Upper lobe of left lung (tissue), 6 donors: ENCODE measurements around the gene DXO. TPM values are rescaled to one million over a fixed set of nuclear protein-coding genes. Genes with fewer than 3 reads are reported as not detected.

Source experiments
- ATAC-seq, 2 donors: fragments of 200-7000 bp; cut with Tn5 transposase; one replicate each; pipeline ENCODE4 v1.9.1; 2022; ENCODE audit warnings: mild to moderate bottlenecking in 2 of 2, moderate library complexity in 2 of 2; ENCODE audit not compliant: low FRiP score in 2 of 2
- DNase-seq, 2 donors: peaks; one replicate each; pipeline ENCODE4 v3.0.0-alpha.2; 2019 to 2020
- H3K27ac ChIP-seq, 4 donors: fragments of 200-600 bp; sonication (generic); one replicate each; pipeline ENCODE4 v1.5.1; 2016 to 2019
- H3K27me3 ChIP-seq, 4 donors: fragments of 200-600 bp; sonication (generic); one replicate each; pipeline ENCODE4 v1.5.1; 2017 to 2019
- H3K36me3 ChIP-seq, 4 donors: fragments of 200-600 bp; sonication (generic); one replicate each; pipeline ENCODE4 v1.5.1; 2016 to 2019
- H3K4me1 ChIP-seq, 4 donors: fragments of 200-600 bp; sonication (generic); one replicate each; pipeline ENCODE4 v1.5.1; 2018 to 2019
- H3K4me3 ChIP-seq, 4 donors: fragments of 200-600 bp; sonication (generic); one replicate each; pipeline ENCODE4 v1.5.1; 2017 to 2019; ENCODE audit warnings: mild to moderate bottlenecking in 2 of 4, moderate library complexity in 1 of 4
- H3K9me3 ChIP-seq, 4 donors: fragments of 200-600 bp; sonication (generic); one replicate each; pipeline ENCODE4 v1.5.1; 2018 to 2019
- EP300 ChIP-seq, 4 donors: sonication (generic); formaldehyde crosslinking; IDR thresholded peaks; one replicate each; pipeline ENCODE4 v1.5.1; 2017; ENCODE audit warnings: antibody characterized with exemption in 4 of 4, control low read depth in 2 of 4
- POLR2A ChIP-seq, 4 donors: fragments of 450-650 bp; IDR thresholded peaks; one replicate each; pipeline ENCODE4 v1.5.1; 2016 to 2017; ENCODE audit warnings: antibody characterized with exemption in 4 of 4, mild to moderate bottlenecking in 2 of 4
- POLR2AphosphoS5 ChIP-seq, 2 donors: sonication (generic); formaldehyde crosslinking; IDR thresholded peaks; one replicate each; pipeline ENCODE4 v1.5.1; 2017; ENCODE audit warnings: antibody characterized with exemption in 2 of 2
- WGBS, 2 donors: methylation state at CpG; one replicate each; pipeline ENCODE4 v1.1.5; 2017 to 2018; 5-methylcytosine and 5-hydroxymethylcytosine counted together
- total RNA-seq, 6 donors: library from RNA; depleted of rRNA in 4 of 6; stranded (reverse); fragments of >200 nt in 4 of 6; gene quantifications; one replicate each; pipeline versions ENCODE4 v1.1.0 to v1.2.1, GENCODE V29; 2016 to 2021
- TF ChIP-seq, protein P1 (sequence below), 6 experiments: fragments of 450-650 bp in 4 of 6; fragments of 200-600 bp in 2 of 6; sonication (generic) in 2 of 6; IDR thresholded peaks; one replicate each; pipeline ENCODE4 v1.5.1; 2016 to 2019; ENCODE audit warnings: antibody characterized with exemption in 6 of 6
- donor health status: DM: no; HTN: no; CAD: no; lungs with moderate emphysema.
- donor health status: DM: no; HTN: yes; CAD: no; lungs with severe emphysema.

The DXO gene
- total RNA-seq, 6 donors from 2014 or later: 14.1 to 40.9 (median 19.3) TPM

DNA sequence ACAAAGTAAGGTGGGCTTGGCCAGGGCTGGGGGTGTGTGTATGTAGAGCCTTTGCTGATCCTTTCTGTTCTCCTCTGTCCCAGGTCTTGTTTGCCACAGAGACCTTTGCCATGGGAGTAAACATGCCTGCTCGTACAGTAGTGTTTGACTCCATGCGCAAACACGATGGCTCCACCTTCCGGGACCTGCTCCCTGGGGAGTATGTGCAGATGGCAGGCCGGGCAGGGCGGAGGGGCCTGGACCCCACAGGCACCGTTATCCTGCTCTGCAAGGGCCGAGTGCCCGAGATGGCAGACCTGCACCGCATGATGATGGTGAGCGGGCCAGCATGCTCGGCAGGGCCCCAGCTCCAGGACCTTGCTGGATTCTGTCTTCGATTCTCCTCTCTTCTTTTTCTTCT, 6.2 kb downstream of the DXO start:
- Histone ChIP-seq H3K27ac (no peak overlapping the region), H3K36me3 (peaks cover 56 to 100% (median 88%) of the 10 kb centered on the region in 4 donors), H3K27me3 (no peaks in the 10 kb centered on the region), H3K4me1 (peaks cover 3 to 14% (median 6%) of the 10 kb centered on the region in 4 donors), H3K9me3 (no peaks in the 10 kb centered on the region), H3K4me3 (no peak overlapping the region)
- TF ChIP-seq POLR2A (IDR thresholded peaks at IDR 0.05) (no peak), POLR2AphosphoS5 (IDR thresholded peaks at IDR 0.05) (no peak), EP300 (IDR thresholded peaks at IDR 0.05) (no peak)
- TF ChIP-seq, protein P1, sequence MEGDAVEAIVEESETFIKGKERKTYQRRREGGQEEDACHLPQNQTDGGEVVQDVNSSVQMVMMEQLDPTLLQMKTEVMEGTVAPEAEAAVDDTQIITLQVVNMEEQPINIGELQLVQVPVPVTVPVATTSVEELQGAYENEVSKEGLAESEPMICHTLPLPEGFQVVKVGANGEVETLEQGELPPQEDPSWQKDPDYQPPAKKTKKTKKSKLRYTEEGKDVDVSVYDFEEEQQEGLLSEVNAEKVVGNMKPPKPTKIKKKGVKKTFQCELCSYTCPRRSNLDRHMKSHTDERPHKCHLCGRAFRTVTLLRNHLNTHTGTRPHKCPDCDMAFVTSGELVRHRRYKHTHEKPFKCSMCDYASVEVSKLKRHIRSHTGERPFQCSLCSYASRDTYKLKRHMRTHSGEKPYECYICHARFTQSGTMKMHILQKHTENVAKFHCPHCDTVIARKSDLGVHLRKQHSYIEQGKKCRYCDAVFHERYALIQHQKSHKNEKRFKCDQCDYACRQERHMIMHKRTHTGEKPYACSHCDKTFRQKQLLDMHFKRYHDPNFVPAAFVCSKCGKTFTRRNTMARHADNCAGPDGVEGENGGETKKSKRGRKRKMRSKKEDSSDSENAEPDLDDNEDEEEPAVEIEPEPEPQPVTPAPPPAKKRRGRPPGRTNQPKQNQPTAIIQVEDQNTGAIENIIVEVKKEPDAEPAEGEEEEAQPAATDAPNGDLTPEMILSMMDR (IDR thresholded peaks at IDR 0.05): no peak
- ATAC-seq: no peak
- WGBS, 2 donors: 92 to 100% methylated on average over 3 to 13 of the region's 13 CpGs
- peak in 1 of 2 donors; percentile 75 for DNase-seq

DNA sequence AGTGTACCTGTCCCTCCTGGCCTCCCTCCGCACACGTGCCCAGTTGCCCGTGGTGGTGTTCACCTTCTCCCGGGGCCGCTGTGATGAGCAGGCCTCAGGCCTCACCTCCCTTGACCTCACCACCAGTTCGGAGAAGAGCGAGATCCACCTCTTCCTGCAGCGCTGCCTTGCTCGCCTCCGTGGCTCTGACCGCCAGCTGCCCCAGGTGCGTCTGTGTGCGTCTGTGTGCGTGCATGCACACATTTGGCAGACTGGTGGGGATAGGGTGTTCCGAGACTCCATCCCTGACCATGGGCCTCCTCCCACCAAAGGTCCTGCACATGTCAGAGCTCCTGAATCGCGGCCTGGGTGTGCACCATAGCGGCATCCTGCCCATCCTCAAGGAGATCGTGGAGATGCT, 8.0 kb downstream of the DXO start:
- 94 to 96% methylated on average over 15 to 19 of the region's 19 CpGs for WGBS, 2 donors
- ATAC-seq (no peak), DNase-seq (peak in 1 of 2 donors; percentile 69)
- no peaks in the 10 kb centered on the region for H3K27me3 ChIP-seq
- peaks cover 7 to 12% (median 10%) of the 10 kb centered on the region in 4 donors for H3K4me1 ChIP-seq
- peaks cover 50 to 88% (median 77%) of the 10 kb centered on the region in 4 donors for H3K36me3 ChIP-seq
- no peak overlapping the region for H3K27ac ChIP-seq
- H3K4me3 ChIP-seq: no peak overlapping the region
- H3K9me3 ChIP-seq: no peaks in the 10 kb centered on the region
- no peak for TF ChIP-seq POLR2AphosphoS5 (IDR thresholded peaks at IDR 0.05)
- no peak for TF ChIP-seq POLR2A (IDR thresholded peaks at IDR 0.05)
- TF ChIP-seq, protein P1 (IDR thresholded peaks at IDR 0.05): no peak
- TF ChIP-seq EP300 (IDR thresholded peaks at IDR 0.05): no peak

DNA sequence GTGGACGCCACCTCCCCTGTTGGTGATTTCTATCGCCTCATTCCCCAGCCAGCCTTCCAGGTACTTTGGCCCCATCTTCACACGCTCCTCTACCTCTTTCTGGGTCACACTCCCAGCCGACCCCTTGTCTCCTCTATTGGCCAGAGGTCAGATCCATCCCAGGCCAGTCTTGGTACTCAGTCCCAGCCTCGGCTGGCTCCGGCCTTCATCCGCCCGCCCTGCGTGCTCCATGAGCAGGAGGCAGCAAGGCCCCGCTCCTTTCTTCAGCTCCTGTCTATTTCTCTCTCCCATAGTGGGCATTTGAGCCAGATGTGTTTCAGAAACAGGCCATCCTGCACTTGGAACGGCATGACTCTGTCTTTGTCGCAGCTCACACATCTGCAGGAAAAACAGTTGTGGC, 10.3 kb downstream of the DXO start:
- no peak for TF ChIP-seq POLR2A (IDR thresholded peaks at IDR 0.05)
- TF ChIP-seq, protein P1 (IDR thresholded peaks at IDR 0.05): no peak
- no peak for TF ChIP-seq EP300 (IDR thresholded peaks at IDR 0.05)
- no peak for TF ChIP-seq POLR2AphosphoS5 (IDR thresholded peaks at IDR 0.05)
- Histone ChIP-seq H3K27me3 (no peaks in the 10 kb centered on the region), H3K27ac (no peak overlapping the region), H3K4me3 (no peak overlapping the region), H3K9me3 (no peaks in the 10 kb centered on the region), H3K36me3 (peaks cover 37 to 73% (median 58%) of the 10 kb centered on the region in 4 donors), H3K4me1 (peaks cover 17 to 21% (median 19%) of the 10 kb centered on the region in 4 donors)
- ATAC-seq (no peak), DNase-seq (no peak)
- WGBS, 2 donors: 95 to 100% methylated on average over 12 of the region's 12 CpGs

DNA sequence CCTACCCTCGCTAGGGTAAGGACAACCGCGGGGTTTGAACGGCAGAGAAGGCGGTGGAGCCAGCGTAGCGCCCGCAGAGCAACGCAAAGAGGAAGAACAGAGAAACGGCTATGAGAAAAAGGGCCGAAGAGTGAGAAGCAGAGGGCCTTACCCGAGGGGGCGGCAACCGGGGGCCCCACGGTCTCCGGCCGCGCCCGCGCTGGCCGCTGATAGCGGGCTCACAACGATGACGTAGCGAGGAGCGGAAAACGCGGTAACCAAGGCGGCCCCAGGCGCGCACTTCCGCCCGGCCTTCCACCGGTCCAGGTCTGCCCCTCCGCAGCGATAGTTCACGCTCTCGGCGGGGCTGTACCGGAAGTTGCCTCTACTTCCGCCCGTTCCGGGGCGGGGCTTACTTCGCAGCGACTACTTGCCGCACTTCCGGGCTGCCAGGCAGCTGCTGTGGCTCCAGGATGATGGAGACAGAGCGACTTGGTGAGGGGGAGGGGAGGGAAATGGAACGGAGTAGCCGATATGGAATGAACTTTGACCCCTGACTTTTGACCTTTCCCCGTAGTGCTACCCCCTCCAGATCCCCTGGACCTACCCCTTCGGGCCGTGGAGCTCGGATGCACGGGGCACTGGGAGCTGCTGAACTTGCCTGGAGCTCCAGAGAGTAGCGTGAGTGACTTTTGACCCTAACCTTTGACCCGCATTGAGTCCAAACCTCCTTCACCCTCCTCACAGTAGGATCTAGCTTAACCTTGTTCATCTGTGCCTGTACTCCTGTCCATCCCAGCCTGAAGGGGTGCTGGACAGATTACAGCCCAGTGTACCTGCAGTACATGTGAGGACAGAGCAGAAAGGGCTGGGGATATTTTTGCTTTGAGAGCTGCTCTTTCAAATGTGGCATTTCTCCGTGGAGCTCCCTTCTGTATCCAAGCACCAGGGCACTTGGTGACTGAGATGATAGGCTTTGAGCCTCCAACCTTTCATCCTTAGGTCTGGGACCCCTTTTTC, 12.9 kb downstream of the DXO start, which contains the start of the genes NELFE and SKIC2:
Gene NELFE, minus strand, starts transcription at position 231 of the 999 bp plus-strand sequence. CDS start 525 bp downstream, outside the sequence.
Gene SKIC2, plus strand, starts transcription at position 435 of the 999 bp plus-strand sequence. Its CDS starts 18 bp downstream, at position 453.
- no peaks in the 10 kb centered on the region for H3K27me3 ChIP-seq
- H3K36me3 ChIP-seq: peaks cover 34 to 73% (median 60%) of the 10 kb centered on the region in 4 donors
- no peaks in the 10 kb centered on the region for H3K9me3 ChIP-seq
- H3K4me3 ChIP-seq: peak within 1 kb of the TSS; percentile 74 to 94 (median 78)
- peak in 3 of 4 donors; percentile 44 to 79 (median 65) for TF ChIP-seq POLR2A (IDR thresholded peaks at IDR 0.05)
- TF ChIP-seq POLR2AphosphoS5 (IDR thresholded peaks at IDR 0.05): peak; percentile 93 to 96
- peak in 1 of 4 donors; percentile 37 for TF ChIP-seq EP300 (IDR thresholded peaks at IDR 0.05)
- TF ChIP-seq, protein P1 (IDR thresholded peaks at IDR 0.05): no peak
- 1 to 2% methylated on average over 41 to 51 of the region's 59 CpGs for WGBS, 2 donors
- DNase-seq (peak; percentile 98 to 99), ATAC-seq (peak; percentile 99)
- peaks cover 17 to 21% (median 19%) of the 10 kb centered on the region in 4 donors for H3K4me1 ChIP-seq
- peak within 1 kb of the TSS; percentile 85 to 90 (median 88) for H3K27ac ChIP-seq
